ENCODE data around the gene NKRF.

- TF ChIP-seq CTCF (IDR thresholded peaks at IDR 0.05) (no peak), POLR2A (IDR thresholded peaks at IDR 0.05) (no peak)
Measured at GRCh38 chrX:119602701-119603255, 3.4 kb downstream of the NKRF start.
